LoVo (cell line): ENCODE results near the gene ATP2B1.

Source experiments
- DNase-seq: peaks from one replicate; pipeline ENCODE4 v3.0.0-alpha.2; 2016; ENCODE audit warnings: low spot score

ATP2B1 gene

DNA sequence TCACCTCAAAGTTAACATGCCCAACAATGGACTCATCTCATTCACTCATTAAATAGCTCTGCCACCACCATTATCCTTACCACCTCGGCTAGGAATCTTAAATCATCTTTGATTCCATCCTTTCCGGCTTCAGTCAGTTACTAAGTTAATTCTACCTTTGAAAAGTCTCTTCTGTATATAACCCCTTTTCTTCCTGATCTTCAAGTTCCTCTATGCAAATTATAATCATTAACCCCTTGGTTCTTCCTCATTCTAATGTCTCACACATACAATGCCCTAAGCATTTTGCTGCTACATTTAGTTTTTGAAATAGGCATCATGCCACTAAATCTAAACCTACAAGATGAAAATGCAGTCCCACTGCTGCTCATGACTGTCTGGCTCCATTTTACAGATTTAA is 51.6 kb downstream of the ATP2B1 start:
- DNase-seq, result no peak

DNA sequence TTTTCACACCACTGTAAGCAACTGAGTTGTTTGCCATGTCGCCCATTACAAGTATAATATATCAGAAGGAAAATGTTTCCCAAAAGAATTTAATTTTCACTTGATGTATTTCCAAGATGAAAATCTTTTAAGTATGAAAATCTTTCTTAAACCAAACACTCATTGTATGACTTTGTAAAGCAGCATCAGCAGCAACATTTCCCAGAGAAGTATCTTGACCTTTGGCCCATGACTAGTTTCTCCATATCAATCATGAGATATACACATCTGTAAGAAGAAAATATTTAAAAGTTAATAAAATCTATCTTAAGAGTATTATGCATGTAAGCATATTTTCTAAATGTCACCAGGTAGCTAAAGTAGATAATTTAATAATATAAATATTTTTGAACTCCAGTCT is 52.8 kb downstream of the ATP2B1 start:
- no peak for DNase-seq

DNA sequence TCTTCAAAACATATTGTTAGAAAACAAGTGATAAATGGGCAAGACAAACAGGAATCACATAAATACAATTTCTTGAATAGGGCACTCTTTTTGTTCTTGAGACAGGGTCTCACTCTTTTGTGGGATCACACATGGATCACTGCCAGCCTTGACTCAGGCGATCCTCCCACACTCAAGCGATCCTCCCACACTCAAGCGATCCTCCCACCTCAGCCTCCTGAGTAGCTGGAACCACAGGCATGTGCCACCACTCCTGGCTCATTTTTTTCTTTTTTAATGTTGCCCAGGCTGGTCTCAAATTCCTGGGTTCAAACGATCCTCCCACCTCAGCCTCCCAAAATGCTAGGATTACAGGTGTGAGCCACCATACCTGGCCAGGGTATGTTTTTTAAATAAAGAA is 57.4 kb downstream of the ATP2B1 start:
- no peak for DNase-seq

DNA sequence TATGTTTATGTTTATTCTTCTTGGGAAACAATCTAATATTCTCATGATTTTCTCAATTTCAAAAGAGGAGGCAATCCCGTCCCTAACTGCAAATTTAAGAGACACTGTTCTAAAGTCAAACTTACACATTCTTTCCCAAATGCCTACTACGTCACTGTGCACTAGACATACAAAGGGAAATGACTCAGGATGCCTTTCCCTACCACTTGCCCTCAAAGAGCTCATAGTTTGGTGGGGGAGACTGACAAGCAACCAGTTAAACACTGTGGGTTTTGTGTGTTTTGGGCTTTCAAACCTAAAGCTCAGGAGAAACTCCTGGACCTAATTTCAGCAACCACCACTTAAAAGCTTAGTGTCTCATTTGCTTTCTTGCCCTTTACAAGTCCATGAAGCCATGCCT is 58.4 kb downstream of the ATP2B1 start:
- DNase-seq, result no peak

DNA sequence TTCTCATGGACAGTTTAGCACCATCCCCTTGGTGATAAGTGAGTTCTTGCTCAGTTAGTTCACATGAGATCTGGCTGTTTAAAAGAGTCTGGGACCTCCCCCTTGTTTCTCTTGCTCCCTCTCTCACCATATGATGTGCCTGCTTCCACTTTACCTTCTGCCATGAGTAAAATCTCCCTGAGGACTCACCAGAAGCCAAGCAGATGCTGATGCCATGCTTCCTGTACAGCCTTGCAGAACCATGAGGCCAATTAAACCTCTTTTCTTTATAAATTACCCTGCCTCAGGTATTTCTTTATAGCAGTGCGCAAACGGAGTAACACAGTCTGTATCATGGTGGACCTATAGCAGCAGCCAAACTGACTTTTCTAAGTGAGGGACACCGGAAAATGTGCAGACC is 58.8 kb downstream of the ATP2B1 start:
- no peak for DNase-seq

DNA sequence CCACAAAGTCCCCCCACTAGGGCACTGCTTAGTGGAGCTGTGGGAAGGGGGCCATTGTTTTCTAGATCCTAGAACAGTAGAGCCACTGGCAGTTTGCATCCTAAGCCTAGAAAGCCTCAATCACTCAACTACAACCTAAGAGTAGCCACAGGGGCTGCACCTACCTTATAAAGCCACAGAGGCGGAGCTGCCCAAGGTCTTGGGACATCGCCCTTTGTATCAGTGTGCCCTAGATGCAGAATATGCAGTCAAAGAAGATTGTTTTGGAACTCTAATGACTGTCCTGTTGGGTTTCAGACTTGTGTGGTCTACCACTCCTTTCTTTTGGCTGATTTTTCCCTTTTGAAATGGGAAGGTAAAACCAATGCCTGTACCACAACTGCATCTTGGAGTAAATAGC is 59.5 kb downstream of the ATP2B1 start:
- no peak for DNase-seq

DNA sequence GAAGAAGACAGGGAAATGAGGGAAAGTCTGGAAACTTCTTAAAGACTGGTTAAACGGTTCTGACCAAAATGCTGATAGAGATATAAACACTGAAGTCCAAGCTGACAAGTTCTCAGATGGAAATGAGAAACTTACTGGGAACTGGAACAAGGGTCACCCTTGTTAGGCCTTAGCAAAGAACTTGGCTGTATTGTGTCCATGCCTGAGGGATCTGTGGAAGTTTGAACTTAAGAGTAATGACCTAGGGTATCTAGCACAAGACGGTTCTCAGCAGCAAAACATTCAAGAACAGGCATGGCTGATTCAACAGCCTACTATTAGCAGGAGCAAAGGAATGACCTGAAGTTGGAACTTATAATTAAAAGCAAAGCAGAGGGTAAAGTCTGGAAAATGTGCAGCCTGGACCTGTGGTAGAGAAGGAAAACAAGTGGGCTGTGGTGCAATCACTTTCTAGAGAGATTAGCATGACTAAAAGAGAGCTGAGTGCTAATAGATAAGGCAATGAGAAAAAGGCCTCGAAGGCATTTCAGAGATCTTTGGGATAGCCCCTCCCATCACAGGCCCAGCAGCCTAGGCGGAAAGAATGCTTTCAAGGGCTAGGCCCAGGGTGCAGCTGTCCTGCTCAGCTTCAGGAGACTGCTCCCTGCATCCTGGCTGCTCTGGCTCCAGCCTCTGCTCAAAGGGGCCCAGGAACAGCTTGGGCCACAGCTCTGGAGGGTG is 60.3 kb downstream of the ATP2B1 start:
- DNase-seq, result no peak

DNA sequence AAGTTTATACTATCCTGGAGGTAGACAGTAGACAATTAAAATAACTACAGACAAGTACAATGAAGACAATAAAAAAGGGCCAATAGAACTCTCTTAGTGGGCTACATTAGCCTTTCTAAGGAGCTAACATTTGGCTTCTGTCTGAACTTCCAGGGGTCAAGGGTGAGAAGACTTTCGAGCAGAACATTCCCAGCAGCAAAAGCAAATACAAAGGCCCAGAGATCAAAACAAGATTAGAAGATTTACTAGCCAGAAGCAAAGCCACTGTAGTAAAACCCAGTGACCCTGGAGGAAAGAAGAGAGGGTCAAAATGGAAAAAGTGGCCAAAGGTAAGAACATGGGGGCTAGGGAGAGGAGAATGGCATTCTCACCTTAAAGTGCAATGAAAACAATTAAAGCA is 63.2 kb downstream of the ATP2B1 start:
- no peak for DNase-seq

DNA sequence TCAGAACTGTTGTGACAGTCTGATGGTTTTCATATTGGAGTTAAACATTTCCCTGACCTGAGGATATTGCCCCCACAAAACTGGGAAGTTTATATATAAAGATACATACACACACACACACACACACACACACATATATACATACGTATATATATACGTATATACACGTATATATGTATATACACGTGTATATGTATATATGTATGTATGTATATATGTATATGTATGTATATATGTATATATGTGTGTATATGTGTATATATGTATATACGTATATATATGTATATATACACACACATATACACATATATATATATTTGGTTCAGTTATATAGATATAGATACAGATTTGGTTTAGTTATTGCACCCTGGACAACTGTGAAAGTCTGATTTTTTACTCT is 65.7 kb downstream of the ATP2B1 start:
- no peak for DNase-seq

DNA sequence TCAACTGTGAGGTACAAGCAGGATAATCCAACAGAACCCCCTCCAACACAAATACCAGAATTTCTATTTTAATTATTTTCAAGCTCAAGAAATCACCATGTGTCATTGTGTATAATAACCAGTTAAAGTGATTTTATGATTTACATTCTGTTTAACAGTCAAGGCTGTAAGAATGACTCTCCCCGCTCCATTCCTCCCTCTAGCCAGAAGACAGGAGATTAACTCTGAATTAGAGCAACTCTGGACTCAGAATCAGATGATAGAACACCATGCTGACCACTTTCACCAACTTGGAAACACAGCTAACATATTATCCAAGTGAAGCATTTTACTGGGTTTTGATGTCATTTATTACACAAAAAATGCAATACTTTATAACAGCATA is 71.9 kb downstream of the ATP2B1 start:
- DNase-seq, result no peak

DNA sequence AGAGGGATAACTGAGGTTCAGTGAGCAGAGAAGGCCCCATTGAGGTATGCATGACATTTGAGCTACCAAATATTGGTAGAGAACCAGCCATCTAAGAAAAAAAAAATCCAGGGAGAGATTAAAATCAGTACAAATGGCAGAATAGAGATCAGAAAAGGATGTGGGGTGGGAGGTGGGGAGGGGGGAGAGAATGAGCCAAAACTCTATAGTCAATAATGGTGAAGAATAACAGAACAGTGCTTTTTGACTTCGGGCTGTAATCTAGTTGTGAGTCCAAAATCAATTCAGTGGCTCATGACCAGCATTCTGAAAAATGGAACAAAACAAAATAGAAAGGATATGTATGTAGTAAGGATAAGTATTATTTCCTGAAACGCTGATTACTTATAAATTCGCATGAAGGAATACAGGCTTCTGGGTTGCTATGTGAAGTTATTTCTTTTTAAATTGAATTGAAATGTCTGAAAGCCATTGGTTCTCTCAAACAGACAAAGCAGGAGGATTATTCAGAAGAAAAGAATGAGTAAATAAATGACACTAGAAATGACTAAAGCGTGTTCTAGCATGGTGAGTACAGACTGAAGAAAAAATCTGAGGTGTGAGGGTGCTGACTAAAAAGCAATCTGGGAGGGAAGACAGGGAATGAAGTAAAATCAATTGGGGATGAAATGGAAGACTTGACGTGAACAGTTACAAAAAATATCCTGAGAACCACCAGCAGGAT is 72.4 kb downstream of the ATP2B1 start:
- DNase-seq, result no peak

DNA sequence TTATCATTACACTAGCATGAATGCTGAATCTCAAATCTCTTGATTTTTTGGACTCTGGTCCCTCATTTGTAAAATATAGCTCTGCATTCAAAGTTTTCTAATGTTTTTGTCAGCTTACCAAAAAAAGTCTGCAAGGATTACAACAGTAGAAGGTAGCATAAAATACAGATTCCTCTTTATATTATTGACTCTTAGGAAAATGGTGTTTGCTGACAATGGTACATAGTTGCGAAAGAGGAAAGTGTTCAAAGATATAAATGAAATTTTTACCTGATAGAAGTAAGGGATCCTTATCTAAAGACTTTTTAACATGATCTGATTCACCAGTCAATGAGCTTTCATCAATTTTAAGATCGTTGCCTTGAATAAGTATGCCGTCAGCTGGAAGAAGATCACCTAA is 74.1 kb downstream of the ATP2B1 start:
- no peak for DNase-seq

DNA sequence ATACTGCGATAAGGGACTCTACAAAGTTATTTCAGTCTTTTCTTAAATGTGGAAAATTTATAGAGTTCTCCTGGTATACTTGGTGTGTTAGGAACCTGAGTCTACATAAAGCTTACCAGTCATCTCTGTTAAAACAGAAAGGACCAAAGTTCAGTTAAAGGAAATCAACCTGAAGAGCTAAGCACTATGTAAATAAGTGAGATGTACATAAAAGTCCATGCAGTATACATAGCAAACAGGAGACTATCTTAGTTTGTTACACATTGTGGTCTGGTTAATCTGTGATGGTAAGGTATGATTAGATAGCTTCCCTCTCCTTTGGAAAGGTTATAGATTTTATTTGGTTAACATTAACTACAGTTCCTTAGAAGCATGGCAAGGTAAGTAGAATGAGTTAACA is 75.9 kb downstream of the ATP2B1 start:
- DNase-seq, result peak; percentile 53

DNA sequence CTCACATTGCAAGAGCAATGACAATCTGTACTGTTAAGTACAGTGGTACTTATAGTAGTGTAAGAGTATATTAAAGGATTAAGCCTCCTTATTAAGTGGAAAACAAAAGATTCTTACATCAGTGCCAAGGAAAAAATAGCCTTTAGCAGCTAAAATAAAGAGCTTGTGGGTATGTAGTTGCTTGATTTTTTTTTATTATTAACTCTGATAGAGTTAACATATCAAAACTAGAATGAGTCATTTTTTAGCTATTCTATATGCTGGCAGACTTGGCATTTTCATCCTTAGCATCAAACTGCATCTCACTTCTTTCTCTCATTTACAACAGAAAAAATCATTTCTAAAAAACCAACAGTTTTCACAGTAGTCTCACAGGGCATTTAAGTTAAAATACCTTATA is 86.5 kb downstream of the ATP2B1 start:
- DNase-seq, result no peak

DNA sequence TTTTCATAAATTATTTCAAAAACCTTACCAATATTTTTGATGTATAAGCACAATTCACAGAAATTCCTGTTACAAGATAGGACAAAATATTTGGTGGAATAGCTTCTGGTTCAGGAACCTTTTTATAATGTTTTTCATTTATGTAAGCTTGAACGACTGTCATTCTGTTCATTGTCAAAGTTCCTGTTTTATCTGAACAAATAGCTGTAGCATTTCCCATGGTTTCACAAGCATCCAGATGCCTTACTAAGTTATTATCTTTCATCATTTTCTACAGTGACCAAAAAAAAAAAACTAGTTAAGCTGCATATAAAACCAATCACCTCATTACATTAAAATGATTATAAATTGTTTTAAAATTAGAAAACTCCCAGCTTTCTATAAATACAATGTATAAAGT is 87.1 kb downstream of the ATP2B1 start:
- no peak for DNase-seq

DNA sequence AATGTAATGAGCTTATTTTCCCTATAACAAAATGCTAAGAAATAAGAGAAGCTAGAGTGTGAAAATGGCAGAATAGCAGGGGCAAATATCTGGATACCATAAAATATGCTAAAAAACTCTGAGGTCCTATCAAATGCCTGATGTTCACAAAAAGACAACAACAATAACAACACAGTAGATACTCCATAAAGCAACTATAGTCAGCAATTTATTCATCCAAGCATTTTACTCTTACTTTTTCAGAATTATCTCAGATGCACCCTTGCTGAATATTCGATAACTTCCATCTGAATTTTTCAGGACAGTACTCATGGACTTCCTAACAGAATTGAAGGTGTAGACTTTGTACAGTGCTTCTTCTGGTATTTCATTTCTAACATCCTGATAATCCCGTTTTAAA is 88.9 kb downstream of the ATP2B1 start:
- DNase-seq, result no peak

DNA sequence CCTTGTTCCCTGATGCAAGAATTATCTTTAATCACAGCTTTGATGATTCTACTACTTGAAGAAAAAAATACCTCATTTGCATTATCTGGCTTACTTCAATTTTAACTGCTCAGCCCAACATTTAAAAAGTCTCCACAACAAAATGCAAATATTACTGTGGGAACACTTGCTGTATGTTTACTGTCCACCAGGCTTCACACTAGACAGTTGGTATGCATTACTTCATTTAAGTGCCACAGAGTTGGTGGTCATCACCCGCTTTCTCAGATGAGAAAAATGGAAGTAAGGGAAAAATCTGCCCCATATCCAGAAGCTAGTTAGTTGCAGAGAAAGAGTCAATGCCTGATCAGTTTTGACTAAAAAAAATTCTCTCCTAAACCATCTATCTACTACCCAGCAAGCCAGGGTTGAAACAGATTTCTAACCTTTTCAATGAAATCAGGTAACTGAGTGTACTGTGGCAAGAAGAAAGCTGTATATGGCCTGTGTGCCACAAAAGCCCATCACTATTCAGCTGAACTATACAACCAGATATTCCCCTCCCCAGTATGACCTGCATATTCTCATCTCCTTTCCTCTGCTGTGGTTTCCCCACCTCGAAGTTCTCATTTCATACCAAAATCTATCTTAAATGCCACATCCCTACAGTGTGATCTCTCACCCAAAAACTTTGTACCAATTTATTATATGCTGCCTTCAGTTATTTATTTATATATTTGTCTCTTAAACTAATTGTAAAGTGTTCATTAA is 90.3 kb downstream of the ATP2B1 start:
- DNase-seq, result no peak

DNA sequence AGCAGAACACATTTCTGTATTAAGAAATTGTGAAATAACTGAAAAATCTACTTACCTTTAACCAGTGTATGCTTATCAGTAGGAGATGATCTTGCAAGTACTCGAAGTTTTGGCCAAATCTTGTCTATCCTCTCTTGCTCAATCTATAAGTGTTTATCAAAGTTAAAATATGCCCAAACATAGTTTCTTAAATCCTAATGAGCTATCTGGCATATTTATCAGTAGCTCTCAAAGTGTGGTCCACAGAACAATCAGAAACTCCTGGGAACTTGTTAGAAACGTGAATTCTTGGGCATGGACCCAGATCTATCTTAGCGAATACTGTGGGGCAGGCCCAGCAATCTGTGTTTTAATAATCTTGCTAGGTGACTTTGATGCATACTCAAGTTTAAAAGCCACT is 98.3 kb downstream of the ATP2B1 start:
- no peak for DNase-seq

DNA sequence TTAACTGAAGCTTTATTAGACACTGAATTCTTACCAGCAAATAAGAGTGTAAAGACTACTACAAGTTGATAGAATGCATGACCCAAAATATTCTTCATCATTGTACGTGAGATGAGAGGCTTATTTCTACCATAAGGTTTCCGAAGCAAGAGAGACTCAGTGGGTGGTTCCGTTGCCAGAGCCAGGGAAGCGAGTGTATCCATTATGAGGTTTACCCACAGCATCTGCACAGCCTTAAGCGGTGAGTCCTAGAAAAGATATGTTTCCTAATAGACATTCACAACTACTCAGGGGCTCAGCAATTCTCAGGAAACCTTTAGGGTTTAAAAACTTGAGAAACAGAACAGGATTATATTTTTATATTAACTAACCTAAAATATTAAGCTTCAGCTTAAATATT is 105.0 kb downstream of the ATP2B1 start:
- DNase-seq, result no peak

DNA sequence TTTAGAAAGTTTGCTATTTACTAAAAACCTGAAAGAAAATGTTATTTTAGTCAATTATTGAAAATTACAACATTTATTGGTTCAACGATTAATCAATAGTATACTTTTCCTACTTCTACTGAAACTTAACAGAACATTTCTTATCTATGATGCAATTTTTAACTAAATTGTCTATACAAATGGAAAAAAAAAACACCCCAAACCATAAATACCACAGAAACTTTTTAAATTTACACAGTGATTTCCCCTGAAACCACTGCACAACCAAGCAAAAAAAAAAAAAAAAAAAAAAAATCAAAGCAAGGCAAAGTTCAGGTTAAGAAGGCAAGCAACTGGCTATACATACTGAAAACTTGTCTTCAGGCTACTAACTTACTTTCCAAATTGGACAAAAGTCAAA is 110.9 kb downstream of the ATP2B1 start:
- no peak for DNase-seq

DNA sequence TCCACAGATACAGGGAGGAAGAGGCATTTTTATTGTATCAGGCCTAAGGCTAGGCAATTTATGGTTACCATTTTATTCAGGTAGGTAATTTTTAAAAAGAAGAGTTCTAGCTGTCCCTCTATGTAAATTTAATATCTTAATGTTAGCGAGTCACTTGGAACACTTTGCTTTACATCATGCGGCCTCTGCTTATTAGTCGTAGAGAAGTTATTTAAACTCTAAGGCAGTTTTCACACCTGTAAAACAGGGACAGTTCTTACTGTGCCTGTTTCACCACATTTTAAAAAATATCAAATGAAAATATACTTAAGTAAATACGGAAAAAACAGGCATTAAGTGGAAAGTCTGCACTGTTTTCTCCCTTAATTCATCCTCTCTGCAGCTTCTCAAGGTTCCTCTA is 111.4 kb downstream of the ATP2B1 start:
- no peak for DNase-seq

DNA sequence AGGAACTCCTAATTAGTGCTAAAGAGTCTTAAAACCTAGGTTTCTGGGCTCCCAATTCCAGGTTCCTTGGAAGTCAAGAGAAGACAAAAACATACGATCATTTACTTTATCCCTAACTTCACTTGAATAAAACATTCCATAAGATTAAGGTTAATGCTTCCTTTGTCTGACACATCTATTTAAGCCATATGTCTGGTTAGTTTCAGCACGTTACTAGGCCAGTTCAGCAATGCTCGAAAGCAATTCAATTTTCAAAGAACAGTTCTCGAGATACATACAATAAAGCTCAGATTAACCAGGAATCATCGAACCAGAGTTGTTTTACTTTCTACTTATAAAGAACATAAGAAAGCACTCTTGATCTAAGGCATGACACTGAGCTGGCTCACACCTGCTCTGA is 114.8 kb downstream of the ATP2B1 start:
- DNase-seq, result no peak

DNA sequence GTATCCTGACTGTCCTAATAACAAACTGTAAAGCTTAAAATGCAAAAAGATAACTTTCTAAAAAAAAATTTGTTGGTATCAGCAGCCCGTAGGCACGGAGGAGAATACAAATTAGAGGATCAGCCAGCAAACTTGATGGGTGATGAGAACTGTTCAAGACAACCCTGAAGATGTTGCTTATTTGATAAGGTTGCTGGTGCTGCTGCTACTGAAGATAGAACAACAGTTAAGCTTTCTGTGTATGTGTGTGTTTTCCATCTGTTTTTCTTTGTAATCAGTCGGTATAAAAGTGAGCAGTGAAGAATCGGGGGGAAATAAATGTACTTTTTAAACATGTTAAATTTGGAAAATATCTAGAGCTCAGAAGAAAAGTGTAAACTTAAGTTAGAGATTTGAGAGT is 115.4 kb downstream of the ATP2B1 start:
- no peak for DNase-seq
